Right hindlimb (tissue), 1 donor: Measurements from ENCODE around the gene SEMA5A.

Experiments used
- DNase-seq: peaks from one replicate; pipeline ENCODE4 v3.0.0-alpha.2; 2018

Gene SEMA5A

GRCh38 chr5:9251379-9251980 lies 294.4 kb downstream of the SEMA5A start:
- DNase-seq: no peak

- DNase-seq: no peak
These were observed 296.6 kb downstream of the SEMA5A start for GRCh38 chr5:9249231-9249630.

- DNase-seq: no peak
These were observed 300.8 kb downstream of the SEMA5A start for GRCh38 chr5:9245071-9245470.

- no peak for DNase-seq
These were observed 301.5 kb downstream of the SEMA5A start for GRCh38 chr5:9244417-9244816.

- DNase-seq: no peak
These were observed 304.2 kb downstream of the SEMA5A start for GRCh38 chr5:9241479-9242305.

- no peak for DNase-seq
These were observed 305.4 kb downstream of the SEMA5A start for GRCh38 chr5:9240431-9240830.

- no peak for DNase-seq
These were observed 306.2 kb downstream of the SEMA5A start for GRCh38 chr5:9239626-9240025.

GRCh38 chr5:9239071-9239470 lies 306.8 kb downstream of the SEMA5A start:
- DNase-seq: no peak

- no peak for DNase-seq
These were observed 312.2 kb downstream of the SEMA5A start for GRCh38 chr5:9233712-9234111.

GRCh38 chr5:9233035-9233434 lies 312.8 kb downstream of the SEMA5A start:
- no peak for DNase-seq

GRCh38 chr5:9231842-9232241 lies 314.0 kb downstream of the SEMA5A start:
- DNase-seq: no peak

GRCh38 chr5:9230355-9230754 lies 315.5 kb downstream of the SEMA5A start:
- no peak for DNase-seq

GRCh38 chr5:9226016-9226536 lies 319.8 kb downstream of the SEMA5A start:
- no peak for DNase-seq

- no peak for DNase-seq
These were observed 323.6 kb downstream of the SEMA5A start for GRCh38 chr5:9222054-9222976.

- DNase-seq: no peak
These were observed 327.5 kb downstream of the SEMA5A start for GRCh38 chr5:9218358-9218757.

- DNase-seq: no peak
These were observed 333.3 kb downstream of the SEMA5A start for GRCh38 chr5:9212605-9213004.

- DNase-seq: no peak
These were observed 335.9 kb downstream of the SEMA5A start for GRCh38 chr5:9209846-9210492.

- DNase-seq: no peak
These were observed 338.0 kb downstream of the SEMA5A start for GRCh38 chr5:9207817-9208418.

- DNase-seq: no peak
These were observed 343.2 kb downstream of the SEMA5A start for GRCh38 chr5:9202636-9203035.

GRCh38 chr5:9201761-9202160 lies 344.1 kb downstream of the SEMA5A start:
- no peak for DNase-seq

GRCh38 chr5:9201011-9201410 lies 344.9 kb downstream of the SEMA5A start:
- no peak for DNase-seq

GRCh38 chr5:9198394-9198793 lies 347.5 kb downstream of the SEMA5A start:
- DNase-seq: no peak
